Kidney epithelial cell (primary cell): ENCODE results near the gene NRG3. TPM values are rescaled to one million over a fixed set of nuclear protein-coding genes. Genes with fewer than 3 reads are reported as not detected.

Experiments used
- DNase-seq: peaks from one replicate; pipeline ENCODE4 v3.0.0-alpha.2; 2010; ENCODE audit warnings: low read depth
- H3K27me3 ChIP-seq: 2 replicates; pipeline ENCODE4 v1.6.0; 2011; ENCODE audit warnings: low read length; ENCODE audit not compliant: control insufficient read depth, insufficient read depth
- H3K36me3 ChIP-seq: 2 replicates; pipeline ENCODE4 v1.5.1; 2011; ENCODE audit warnings: low read length; ENCODE audit not compliant: control insufficient read depth, insufficient read depth
- H3K4me3 ChIP-seq: 2 replicates; pipeline ENCODE4 v1.5.1; 2011; ENCODE audit warnings: low read depth, mild to moderate bottlenecking, control low read depth, low read length
- total RNA-seq: library from RNA; depleted of rRNA; stranded (reverse); fragments of >200 nt; gene quantifications from 2 replicates; pipeline ENCODE4 v1.2.3, GENCODE V29; 2015
- TF ChIP-seq, protein P1 (sequence below): IDR thresholded peaks from 2 replicates; pipeline ENCODE4 v1.5.1; 2011; ENCODE audit warnings: mild to moderate bottlenecking, moderate library complexity, low read length, control low read depth, inconsistent platforms; ENCODE audit not compliant: insufficient read depth, poor library complexity, severe bottlenecking

Gene NRG3
- total RNA-seq, 1 donor from 2014 or later = 10.2 TPM

DNA sequence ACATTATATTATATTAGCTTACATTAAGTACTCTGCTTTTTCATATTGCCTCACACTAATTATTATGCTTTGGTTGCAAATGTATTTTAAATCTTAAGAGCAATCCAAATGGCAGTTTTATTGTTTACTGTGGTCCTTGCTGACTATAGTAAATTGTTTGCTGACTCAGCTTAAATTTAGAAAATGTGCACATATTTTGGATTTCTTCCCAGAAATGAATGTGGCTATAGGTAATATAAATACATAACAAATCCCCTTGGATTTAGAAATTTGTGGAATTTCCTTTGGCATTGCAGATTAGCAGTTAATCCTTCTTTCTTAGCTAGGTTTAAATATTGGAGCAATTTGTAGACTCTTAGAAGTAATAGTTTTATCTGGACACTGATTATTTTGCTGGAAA is 565.8 kb downstream of the NRG3 start:
- H3K27me3 ChIP-seq = no peaks in the 10 kb centered on the region
- H3K36me3 ChIP-seq = no peaks in the 10 kb centered on the region
- no peak overlapping the region for H3K4me3 ChIP-seq
- TF ChIP-seq, protein P1, sequence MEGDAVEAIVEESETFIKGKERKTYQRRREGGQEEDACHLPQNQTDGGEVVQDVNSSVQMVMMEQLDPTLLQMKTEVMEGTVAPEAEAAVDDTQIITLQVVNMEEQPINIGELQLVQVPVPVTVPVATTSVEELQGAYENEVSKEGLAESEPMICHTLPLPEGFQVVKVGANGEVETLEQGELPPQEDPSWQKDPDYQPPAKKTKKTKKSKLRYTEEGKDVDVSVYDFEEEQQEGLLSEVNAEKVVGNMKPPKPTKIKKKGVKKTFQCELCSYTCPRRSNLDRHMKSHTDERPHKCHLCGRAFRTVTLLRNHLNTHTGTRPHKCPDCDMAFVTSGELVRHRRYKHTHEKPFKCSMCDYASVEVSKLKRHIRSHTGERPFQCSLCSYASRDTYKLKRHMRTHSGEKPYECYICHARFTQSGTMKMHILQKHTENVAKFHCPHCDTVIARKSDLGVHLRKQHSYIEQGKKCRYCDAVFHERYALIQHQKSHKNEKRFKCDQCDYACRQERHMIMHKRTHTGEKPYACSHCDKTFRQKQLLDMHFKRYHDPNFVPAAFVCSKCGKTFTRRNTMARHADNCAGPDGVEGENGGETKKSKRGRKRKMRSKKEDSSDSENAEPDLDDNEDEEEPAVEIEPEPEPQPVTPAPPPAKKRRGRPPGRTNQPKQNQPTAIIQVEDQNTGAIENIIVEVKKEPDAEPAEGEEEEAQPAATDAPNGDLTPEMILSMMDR = no peak
- no peak for DNase-seq

DNA sequence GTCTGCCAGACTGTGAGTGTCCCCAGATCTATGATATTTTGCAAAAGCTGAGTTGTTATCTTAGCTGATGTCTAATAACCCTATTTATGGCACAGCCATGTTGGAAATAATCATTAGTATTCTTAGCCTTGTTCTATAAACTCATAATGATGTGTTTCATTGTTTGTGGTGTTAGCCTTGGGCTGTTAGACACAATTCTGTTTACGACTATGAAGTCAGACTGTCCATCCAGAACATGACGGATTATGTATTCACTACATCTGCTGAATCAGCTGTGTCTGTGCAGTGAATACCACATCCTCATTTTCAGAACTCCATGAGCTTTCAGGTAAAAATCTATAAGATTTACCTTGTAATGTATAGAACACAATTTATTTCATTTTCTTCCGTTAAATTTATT is 577.1 kb downstream of the NRG3 start:
- no peak for DNase-seq
- H3K4me3 ChIP-seq = no peak overlapping the region
- H3K36me3 ChIP-seq = no peaks in the 10 kb centered on the region
- TF ChIP-seq, protein P1 = no peak
- no peaks in the 10 kb centered on the region for H3K27me3 ChIP-seq

DNA sequence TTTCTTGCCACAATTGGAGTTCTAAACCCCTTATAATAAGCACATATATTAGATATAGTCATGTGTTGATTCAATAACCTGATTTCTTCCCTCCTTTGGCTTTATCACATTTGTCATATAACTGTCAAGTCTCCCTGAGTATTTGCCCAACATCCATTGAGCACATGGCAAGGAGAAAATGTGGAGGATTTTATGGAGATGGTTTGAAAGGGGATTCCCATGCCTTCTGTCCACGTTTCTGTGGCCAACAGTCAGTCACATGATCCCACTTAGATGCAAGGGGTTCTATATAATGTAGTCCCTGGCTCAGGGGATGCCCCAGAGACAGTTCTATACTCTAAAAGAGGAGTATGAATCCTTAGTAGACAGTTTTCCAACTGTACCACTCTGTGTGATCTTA is 577.7 kb downstream of the NRG3 start:
- H3K36me3 ChIP-seq = no peaks in the 10 kb centered on the region
- TF ChIP-seq, protein P1 = no peak

DNA sequence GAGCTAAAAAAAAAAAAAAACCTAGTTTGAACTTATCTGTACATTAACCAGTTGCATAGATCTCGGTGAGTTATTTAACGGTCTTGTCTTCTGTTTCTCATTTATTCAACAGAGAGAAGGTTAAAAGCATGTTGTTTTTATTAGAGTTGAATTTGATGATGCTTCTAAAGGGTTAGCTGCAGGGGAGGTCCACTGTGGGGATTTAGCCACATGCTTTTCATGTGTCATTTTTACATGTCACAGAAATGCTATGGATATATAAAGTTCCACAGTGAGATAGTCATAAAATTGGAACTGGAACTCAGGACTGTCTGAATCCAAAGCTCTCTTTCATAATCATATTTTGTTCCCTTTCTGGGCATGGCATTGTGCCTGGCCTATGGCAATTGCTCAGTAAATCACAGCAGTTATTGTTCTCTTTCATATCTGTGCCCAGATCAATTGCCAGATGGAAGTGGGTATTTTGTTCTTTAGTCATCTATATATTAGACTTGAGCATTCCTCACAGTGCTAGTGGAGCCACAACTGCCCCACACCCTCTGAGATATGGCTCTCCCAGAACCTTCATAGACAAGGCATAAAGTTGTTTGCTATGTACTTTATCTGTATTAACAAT is 578.8 kb downstream of the NRG3 start:
- Histone ChIP-seq H3K27me3 (no peaks in the 10 kb centered on the region), H3K36me3 (no peaks in the 10 kb centered on the region), H3K4me3 (no peak overlapping the region)
- no peak for DNase-seq
- TF ChIP-seq, protein P1 = no peak

More for the DNA sequence above, 577.7 kb downstream of the NRG3 start:
- no peaks in the 10 kb centered on the region for H3K27me3 ChIP-seq
- H3K4me3 ChIP-seq = no peak overlapping the region
- DNase-seq = no peak

DNA sequence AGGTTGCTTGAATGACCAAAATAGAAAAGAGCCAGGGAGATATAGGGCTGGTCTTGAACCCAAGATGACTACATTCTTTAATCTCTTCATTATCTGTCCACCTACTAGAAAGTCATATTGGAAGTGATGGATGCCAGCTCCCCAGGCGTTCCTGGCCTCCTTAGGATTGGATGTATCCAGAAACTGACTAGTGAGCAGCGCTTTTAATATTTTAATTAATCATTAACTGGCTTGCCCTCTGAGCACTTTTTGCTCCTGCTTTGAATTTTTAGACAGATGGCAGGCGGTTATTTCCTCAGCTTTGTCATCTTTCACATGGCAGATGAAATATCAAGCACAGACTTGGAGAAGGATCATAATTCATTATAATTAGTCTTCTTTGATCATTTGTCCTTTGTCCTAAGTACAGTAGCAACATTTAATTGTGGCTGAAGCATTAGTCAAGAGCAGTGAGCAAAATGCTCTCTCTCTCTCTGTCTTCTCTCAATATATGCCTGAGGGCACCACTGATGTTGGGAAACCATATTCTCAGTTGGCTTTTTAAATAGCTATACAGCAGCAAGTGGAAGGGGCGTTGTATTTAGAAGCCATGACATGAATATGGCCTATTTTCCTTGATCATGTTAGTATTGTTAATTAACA is 588.0 kb downstream of the NRG3 start:
- no peak for DNase-seq
- H3K4me3 ChIP-seq = no peak overlapping the region
- no peaks in the 10 kb centered on the region for H3K36me3 ChIP-seq
- TF ChIP-seq, protein P1 = no peak
- no peaks in the 10 kb centered on the region for H3K27me3 ChIP-seq

DNA sequence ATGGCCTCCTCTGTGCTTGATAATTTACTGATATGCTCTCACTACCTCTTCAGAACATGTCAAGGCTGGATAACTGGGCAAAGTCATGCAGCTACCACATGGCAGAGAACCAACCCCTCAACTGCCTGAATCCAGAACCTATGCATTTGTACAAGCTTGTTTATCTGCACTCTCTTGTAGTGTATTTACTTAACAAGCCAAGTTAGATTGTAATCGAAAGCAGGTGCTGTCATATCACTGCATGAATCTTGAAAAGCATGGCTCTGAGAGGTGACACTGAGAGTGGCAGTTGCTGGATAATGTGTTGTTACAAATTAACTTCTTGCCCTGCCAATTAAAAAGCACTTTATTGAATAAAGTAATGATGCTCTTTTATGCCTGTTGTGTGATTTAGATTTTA is 588.6 kb downstream of the NRG3 start:
- TF ChIP-seq, protein P1 = no peak
- H3K27me3 ChIP-seq = no peaks in the 10 kb centered on the region
- no peaks in the 10 kb centered on the region for H3K36me3 ChIP-seq
- no peak for DNase-seq
- no peak overlapping the region for H3K4me3 ChIP-seq
